Kidney epithelial cell (primary cell): ENCODE data around the gene PPP3CA. TPM values are rescaled to one million over a fixed set of nuclear protein-coding genes. Genes with fewer than 3 reads are reported as not detected.

ENCODE experiments used
- DNase-seq: peaks from one replicate; pipeline ENCODE4 v3.0.0-alpha.2; 2010; ENCODE audit warnings: low read depth
- H3K27me3 ChIP-seq: 2 replicates; pipeline ENCODE4 v1.6.0; 2011; ENCODE audit warnings: low read length; ENCODE audit not compliant: control insufficient read depth, insufficient read depth
- H3K36me3 ChIP-seq: 2 replicates; pipeline ENCODE4 v1.5.1; 2011; ENCODE audit warnings: low read length; ENCODE audit not compliant: control insufficient read depth, insufficient read depth
- H3K4me3 ChIP-seq: 2 replicates; pipeline ENCODE4 v1.5.1; 2011; ENCODE audit warnings: low read depth, mild to moderate bottlenecking, control low read depth, low read length
- total RNA-seq: library from RNA; depleted of rRNA; stranded (reverse); fragments of >200 nt; gene quantifications from 2 replicates; pipeline ENCODE4 v1.2.3, GENCODE V29; 2015
- TF ChIP-seq, protein P1 (sequence below): IDR thresholded peaks from 2 replicates; pipeline ENCODE4 v1.5.1; 2011; ENCODE audit warnings: mild to moderate bottlenecking, moderate library complexity, low read length, control low read depth, inconsistent platforms; ENCODE audit not compliant: insufficient read depth, poor library complexity, severe bottlenecking

Gene PPP3CA
- total RNA-seq, 1 donor from 2014 or later = 26.5 TPM

- DNase-seq = no peak
- TF ChIP-seq, protein P1, sequence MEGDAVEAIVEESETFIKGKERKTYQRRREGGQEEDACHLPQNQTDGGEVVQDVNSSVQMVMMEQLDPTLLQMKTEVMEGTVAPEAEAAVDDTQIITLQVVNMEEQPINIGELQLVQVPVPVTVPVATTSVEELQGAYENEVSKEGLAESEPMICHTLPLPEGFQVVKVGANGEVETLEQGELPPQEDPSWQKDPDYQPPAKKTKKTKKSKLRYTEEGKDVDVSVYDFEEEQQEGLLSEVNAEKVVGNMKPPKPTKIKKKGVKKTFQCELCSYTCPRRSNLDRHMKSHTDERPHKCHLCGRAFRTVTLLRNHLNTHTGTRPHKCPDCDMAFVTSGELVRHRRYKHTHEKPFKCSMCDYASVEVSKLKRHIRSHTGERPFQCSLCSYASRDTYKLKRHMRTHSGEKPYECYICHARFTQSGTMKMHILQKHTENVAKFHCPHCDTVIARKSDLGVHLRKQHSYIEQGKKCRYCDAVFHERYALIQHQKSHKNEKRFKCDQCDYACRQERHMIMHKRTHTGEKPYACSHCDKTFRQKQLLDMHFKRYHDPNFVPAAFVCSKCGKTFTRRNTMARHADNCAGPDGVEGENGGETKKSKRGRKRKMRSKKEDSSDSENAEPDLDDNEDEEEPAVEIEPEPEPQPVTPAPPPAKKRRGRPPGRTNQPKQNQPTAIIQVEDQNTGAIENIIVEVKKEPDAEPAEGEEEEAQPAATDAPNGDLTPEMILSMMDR = no peak
- no peak overlapping the region for H3K4me3 ChIP-seq
- H3K27me3 ChIP-seq = no peaks in the 10 kb centered on the region
- no peaks in the 10 kb centered on the region for H3K36me3 ChIP-seq
Observed at GRCh38 chr4:101199507-101200285, 147.6 kb downstream of the PPP3CA start.

GRCh38 chr4:101198682-101199339, 148.5 kb downstream of the PPP3CA start:
- TF ChIP-seq, protein P1 = no peak

DNA sequence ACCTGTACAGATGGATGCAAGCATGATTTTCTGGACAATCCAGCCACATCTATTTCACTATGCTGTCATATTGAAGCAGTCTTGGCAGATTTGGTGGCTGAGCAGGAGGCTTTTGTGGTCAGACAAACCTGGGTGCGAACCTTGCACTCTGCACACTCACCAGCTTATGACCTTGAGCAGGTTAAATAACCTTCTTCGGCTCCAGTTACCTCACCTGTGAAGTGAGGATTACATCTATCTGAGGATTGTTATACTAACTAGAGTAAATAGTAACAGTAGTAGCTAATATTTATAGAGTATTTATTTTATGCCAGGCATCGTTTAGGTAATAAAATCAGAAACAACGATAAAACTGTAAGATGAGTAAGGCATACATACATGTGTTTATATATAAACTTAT, 150.0 kb downstream of the PPP3CA start:
- H3K4me3 ChIP-seq = no peak overlapping the region
- H3K36me3 ChIP-seq = no peaks in the 10 kb centered on the region
- TF ChIP-seq, protein P1 = no peak
- DNase-seq = no peak
- H3K27me3 ChIP-seq = no peaks in the 10 kb centered on the region

More at GRCh38 chr4:101198682-101199339, 148.5 kb downstream of the PPP3CA start:
- H3K36me3 ChIP-seq = no peaks in the 10 kb centered on the region
- H3K4me3 ChIP-seq = no peak overlapping the region
- H3K27me3 ChIP-seq = no peaks in the 10 kb centered on the region
- no peak for DNase-seq

DNA sequence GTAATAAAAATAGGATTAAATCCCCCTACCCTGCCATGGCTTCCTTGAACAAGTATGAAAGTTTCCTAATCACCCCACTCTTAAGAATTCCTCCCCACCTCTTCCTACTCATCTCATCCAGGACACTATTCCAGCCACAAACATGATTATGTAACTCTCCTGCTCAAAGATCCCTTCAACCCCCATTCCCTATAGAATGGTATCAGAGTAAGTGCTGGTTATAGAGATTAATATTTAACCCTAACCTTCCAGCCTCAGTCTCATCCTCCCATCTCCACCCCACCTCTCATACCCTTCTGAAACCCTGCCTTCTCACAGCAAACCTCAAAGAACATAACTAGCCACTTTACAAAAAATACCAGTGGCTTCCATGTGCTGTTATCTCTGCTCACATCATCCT, 155.1 kb downstream of the PPP3CA start:
- no peaks in the 10 kb centered on the region for H3K36me3 ChIP-seq
- no peaks in the 10 kb centered on the region for H3K27me3 ChIP-seq
- TF ChIP-seq, protein P1 = no peak
- DNase-seq = no peak
- H3K4me3 ChIP-seq = no peak overlapping the region

DNA sequence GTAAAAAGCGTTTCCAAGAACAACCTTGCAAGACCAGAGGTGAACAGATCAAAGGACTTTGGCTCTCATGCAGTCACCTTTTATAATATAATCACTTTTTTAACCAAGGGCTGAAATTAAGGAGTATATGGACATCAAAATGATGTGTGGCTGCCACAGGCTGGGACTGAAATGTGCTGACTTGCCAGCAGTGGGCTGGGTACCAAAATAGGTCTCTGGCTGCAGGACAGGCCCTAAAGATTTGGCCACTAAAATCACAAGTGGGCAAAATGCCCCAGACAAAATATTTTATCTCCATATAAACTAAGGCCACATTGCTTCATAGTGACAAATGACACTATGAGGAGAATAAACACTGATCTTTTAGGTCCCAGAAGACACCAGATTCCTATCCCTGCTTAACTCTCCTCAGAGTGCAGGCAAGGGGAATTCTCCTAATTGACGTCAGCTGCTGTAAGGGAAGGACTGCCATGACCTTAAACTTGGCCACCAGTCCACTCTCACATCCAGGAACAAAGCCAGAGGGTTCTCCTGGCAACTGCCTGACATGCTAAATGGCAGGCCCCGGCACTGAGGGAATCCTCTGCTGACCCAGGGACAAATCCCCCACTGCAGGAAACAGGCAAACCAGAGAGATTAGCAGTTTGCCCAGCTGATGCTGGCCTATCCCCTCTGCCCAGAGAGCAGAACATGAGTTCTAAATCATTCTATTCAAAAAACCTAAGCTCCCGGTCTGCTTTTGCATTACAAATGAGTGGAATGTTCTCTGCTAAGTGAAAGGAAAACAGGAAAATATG, 155.8 kb downstream of the PPP3CA start:
- TF ChIP-seq, protein P1 = no peak
- Histone ChIP-seq H3K36me3 (no peaks in the 10 kb centered on the region), H3K27me3 (no peaks in the 10 kb centered on the region), H3K4me3 (no peak overlapping the region)
- DNase-seq = no peak
